Fibroblast of upper back skin (primary cell): ENCODE results near the gene DNAH8.

Source experiments
- DNase-seq: peaks from one replicate; pipeline ENCODE4 v3.0.0-alpha.2; 2013

Gene DNAH8

DNA sequence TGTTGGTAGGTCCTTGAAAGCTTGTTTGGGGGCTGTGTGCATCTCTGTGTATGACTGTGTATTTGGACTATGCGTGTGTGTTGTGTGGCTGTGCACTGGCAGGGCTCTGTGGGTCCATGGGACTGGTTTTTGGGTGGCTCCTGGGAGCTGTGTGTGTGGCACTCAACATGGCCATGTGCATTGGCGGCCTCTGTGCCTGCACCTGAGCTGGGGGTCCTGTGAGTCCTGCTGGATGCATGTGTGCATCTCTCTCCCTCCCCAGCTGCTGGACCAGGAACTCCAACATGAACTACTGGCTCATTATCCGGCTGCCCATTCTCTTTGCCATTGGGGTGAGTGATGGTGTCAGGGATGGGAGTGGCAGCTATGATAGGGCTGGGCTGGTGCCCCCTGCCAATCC is 363.6 kb downstream of the DNAH8 start:
- no peak for DNase-seq

DNA sequence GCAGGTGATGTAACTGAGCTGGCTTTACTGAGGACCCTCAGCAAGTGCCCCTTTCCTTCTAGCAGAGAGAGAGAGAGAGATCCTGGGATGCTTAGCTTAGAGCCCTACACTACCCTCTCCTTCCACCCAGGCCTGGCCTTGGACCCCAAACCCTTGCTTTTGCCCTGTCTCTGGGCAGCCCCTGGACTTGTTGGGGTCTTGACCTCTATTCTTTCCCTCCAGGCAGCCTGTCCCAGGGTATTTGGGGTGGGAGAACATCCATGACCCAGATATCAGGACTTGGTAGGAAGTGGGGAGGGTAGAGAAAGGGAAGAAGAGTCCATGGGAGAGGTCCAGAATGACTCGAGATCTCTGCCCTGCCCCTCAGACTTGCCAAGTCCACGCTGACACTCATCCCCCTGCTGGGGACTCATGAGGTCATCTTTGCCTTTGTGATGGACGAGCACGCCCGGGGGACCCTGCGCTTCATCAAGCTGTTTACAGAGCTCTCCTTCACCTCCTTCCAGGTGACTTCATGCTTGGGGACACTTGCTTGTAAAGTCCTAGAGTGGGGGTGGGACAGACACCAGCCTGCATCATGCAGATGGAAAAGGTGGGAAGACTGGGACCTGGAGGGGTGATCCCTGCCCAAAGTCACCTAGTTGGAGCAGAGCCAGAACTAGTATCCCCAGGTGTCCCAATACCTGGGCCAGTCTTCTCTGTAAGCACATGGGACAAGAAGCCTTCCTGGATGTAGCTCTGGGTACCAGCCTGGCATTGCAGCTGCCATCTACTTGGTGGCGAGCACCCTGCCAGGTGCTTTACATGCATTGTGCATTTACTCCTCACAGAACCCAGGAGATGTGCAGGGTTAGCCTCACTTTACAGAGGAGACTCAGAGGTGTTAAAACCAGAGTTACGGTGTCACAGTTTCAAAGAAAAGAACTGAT is 364.4 kb downstream of the DNAH8 start:
- no peak for DNase-seq
